ENCODE measurements around the gene HOMER2.

GRCh38 chr15:82820128-82820527 is 132.4 kb downstream of the HOMER2 start:
- TF ChIP-seq CTCF (IDR thresholded peaks at IDR 0.05; ENCODE audit: low read depth, low read length, poor library complexity, severe bottlenecking) (no peak), EZH2phosphoT487 (IDR thresholded peaks at IDR 0.05; ENCODE audit: borderline replicate concordance, low read length) (no peak)
